Measurements from ENCODE around the gene TFAP2B. TPM values are rescaled to one million over a fixed set of nuclear protein-coding genes. Genes with fewer than 3 reads are reported as not detected.

Gene TFAP2B
- polyA plus RNA-seq, 1 donor from 2014 or later = not detected

DNA sequence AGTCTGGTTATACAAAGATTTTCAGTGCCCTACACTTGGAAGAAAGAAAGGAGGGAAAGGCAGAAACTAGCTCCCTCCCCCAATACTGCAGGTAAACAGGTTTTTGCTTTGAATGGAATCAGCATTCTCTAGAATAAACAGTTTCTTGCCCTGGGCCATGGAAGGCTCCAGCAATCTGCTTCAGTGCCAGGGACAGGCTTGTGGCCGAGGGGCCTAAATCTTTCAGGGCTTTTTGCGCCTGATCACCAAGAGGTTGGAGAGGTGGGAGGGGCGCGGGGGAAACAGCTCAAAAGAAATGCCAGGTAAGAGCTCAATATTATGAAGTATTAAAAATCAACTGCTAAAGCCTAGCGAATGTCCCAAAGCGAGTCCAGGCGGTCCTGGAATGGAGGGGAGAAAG, 23.8 kb downstream of the TFAP2B start:
- no peaks in the 10 kb centered on the region for H3K9me2 ChIP-seq (ENCODE audit: insufficient read depth, low read length)

DNA sequence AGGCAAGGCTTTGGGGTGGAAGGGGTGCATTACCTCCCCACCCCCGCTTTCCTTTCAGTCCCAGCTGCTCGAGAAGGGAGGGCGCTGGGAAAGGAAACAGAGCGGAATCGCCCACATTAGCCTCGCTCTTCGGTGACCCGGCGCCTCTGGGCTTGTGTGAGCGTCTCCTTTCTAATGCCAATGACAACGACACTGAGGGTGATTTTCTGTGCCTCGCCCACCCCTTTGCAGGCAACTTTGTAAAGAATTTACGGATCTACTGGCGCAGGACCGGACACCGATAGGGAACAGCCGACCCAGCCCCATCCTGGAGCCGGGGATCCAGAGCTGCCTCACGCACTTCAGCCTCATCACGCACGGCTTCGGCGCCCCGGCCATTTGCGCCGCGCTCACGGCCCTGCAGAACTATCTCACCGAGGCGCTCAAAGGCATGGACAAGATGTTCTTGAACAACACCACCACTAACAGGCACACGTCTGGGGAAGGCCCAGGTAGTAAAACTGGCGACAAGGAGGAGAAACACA, 24.3 kb downstream of the TFAP2B start:
- Histone ChIP-seq H3F3A (ENCODE audit: insufficient read depth, low read length, poor library complexity, severe bottlenecking) (no peaks in the 10 kb centered on the region), H2AFZ (ENCODE audit: low read depth, low read length) (no peak overlapping the region), H3K79me2 (replicated peaks; ENCODE audit: insufficient read depth, low read length) (no peaks in the 10 kb centered on the region), H3K9me3 (ENCODE audit: low read length) (no peaks in the 10 kb centered on the region), H3K9me2 (ENCODE audit: insufficient read depth, low read length) (no peaks in the 10 kb centered on the region), H3K27me3 (ENCODE audit: insufficient read depth, low read depth, low read length) (peaks cover 100% of the 10 kb centered on the region), H3K27ac (ENCODE audit: low read length) (no peak overlapping the region), H3K9ac (ENCODE audit: low read length) (no peak overlapping the region), H3K4me3 (ENCODE audit: low read length) (no peak overlapping the region), H3K4me2 (ENCODE audit: low read length) (no peak overlapping the region), H4K20me1 (ENCODE audit: insufficient read depth) (no peaks in the 10 kb centered on the region), H3K36me3 (ENCODE audit: insufficient read depth, low read length) (no peaks in the 10 kb centered on the region)
- TF ChIP-seq, protein P1, sequence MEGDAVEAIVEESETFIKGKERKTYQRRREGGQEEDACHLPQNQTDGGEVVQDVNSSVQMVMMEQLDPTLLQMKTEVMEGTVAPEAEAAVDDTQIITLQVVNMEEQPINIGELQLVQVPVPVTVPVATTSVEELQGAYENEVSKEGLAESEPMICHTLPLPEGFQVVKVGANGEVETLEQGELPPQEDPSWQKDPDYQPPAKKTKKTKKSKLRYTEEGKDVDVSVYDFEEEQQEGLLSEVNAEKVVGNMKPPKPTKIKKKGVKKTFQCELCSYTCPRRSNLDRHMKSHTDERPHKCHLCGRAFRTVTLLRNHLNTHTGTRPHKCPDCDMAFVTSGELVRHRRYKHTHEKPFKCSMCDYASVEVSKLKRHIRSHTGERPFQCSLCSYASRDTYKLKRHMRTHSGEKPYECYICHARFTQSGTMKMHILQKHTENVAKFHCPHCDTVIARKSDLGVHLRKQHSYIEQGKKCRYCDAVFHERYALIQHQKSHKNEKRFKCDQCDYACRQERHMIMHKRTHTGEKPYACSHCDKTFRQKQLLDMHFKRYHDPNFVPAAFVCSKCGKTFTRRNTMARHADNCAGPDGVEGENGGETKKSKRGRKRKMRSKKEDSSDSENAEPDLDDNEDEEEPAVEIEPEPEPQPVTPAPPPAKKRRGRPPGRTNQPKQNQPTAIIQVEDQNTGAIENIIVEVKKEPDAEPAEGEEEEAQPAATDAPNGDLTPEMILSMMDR (IDR thresholded peaks at IDR 0.05; ENCODE audit: poor library complexity, severe bottlenecking) = no peak
- TF ChIP-seq MXI1 (conservative IDR thresholded peaks at IDR 0.05; ENCODE audit: poor library complexity, severe bottlenecking) (no peak), EZH2 (IDR thresholded peaks at IDR 0.05; ENCODE audit: borderline replicate concordance, insufficient read depth, low read length, poor library complexity, severe bottlenecking) (no peak)
- TF ChIP-seq, protein P2, sequence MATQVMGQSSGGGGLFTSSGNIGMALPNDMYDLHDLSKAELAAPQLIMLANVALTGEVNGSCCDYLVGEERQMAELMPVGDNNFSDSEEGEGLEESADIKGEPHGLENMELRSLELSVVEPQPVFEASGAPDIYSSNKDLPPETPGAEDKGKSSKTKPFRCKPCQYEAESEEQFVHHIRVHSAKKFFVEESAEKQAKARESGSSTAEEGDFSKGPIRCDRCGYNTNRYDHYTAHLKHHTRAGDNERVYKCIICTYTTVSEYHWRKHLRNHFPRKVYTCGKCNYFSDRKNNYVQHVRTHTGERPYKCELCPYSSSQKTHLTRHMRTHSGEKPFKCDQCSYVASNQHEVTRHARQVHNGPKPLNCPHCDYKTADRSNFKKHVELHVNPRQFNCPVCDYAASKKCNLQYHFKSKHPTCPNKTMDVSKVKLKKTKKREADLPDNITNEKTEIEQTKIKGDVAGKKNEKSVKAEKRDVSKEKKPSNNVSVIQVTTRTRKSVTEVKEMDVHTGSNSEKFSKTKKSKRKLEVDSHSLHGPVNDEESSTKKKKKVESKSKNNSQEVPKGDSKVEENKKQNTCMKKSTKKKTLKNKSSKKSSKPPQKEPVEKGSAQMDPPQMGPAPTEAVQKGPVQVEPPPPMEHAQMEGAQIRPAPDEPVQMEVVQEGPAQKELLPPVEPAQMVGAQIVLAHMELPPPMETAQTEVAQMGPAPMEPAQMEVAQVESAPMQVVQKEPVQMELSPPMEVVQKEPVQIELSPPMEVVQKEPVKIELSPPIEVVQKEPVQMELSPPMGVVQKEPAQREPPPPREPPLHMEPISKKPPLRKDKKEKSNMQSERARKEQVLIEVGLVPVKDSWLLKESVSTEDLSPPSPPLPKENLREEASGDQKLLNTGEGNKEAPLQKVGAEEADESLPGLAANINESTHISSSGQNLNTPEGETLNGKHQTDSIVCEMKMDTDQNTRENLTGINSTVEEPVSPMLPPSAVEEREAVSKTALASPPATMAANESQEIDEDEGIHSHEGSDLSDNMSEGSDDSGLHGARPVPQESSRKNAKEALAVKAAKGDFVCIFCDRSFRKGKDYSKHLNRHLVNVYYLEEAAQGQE (IDR thresholded peaks at IDR 0.05; ENCODE audit: borderline replicate concordance) = no peak

More for the DNA sequence above, 23.8 kb downstream of the TFAP2B start:
- TF ChIP-seq SMC3 (conservative IDR thresholded peaks at IDR 0.05; ENCODE audit: poor library complexity) (no peak), POLR2AphosphoS5 (IDR thresholded peaks at IDR 0.05) (no peak), EZH2 (IDR thresholded peaks at IDR 0.05; ENCODE audit: borderline replicate concordance, insufficient read depth, low read length, poor library complexity, severe bottlenecking) (no peak), MXI1 (conservative IDR thresholded peaks at IDR 0.05; ENCODE audit: poor library complexity, severe bottlenecking) (no peak), TAF1 (IDR thresholded peaks at IDR 0.05; ENCODE audit: low read depth) (no peak), RAD21 (conservative IDR thresholded peaks at IDR 0.05) (no peak), EP300 (conservative IDR thresholded peaks at IDR 0.05; ENCODE audit: poor library complexity, severe bottlenecking) (no peak)
- TF ChIP-seq, protein P2 (IDR thresholded peaks at IDR 0.05; ENCODE audit: borderline replicate concordance) = no peak
- TF ChIP-seq, protein P1 (IDR thresholded peaks at IDR 0.05; ENCODE audit: poor library complexity, severe bottlenecking) = no peak
- H3K36me3 ChIP-seq (ENCODE audit: insufficient read depth, low read length) = no peaks in the 10 kb centered on the region
- H4K20me1 ChIP-seq (ENCODE audit: insufficient read depth) = no peaks in the 10 kb centered on the region
- no peak overlapping the region for H3K4me3 ChIP-seq (ENCODE audit: low read length)
- no peak overlapping the region for H2AFZ ChIP-seq (ENCODE audit: low read depth, low read length)
- peaks cover 100% of the 10 kb centered on the region for H3K27me3 ChIP-seq (ENCODE audit: insufficient read depth, low read depth, low read length)
- no peaks in the 10 kb centered on the region for H3K79me2 ChIP-seq (replicated peaks; ENCODE audit: insufficient read depth, low read length)
- no peak overlapping the region for H3K27ac ChIP-seq (ENCODE audit: low read length)
- H3K9ac ChIP-seq (ENCODE audit: low read length) = no peak overlapping the region
- no peak overlapping the region for H3K4me2 ChIP-seq (ENCODE audit: low read length)
- no peaks in the 10 kb centered on the region for H3F3A ChIP-seq (ENCODE audit: insufficient read depth, low read length, poor library complexity, severe bottlenecking)
- H3K9me3 ChIP-seq (ENCODE audit: low read length) = no peaks in the 10 kb centered on the region

Data from neural cell (in vitro differentiated cells).